ENCODE results near the gene PRCP.
"Not testable (repeated sequence)": the region's sequence is repeated elsewhere in the genome, so short reads cannot be mapped to it uniquely, and the experiment has no call there.

DNA sequence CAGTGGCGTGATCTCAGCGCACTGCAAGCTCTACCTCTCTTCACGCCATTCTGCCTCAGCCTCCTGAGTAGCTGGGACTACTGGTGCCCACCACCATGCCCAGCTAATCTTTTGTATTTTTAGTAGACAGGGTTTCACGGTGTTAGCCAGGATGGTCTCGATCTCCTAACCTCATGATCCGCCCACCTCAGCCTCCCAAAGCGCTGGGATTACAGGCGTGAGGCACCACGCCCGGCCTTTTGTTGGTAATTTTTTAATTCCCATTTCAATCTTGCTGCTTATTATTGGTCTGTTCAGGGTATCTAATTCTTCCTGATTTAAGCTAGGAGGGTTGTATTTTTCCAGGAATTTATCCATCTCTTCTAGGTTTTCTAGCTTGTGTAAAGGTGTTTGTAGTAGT is 19.6 kb upstream of the PRCP start:
- TF ChIP-seq POLR2AphosphoS5, TCF7L2 (IDR thresholded peaks at IDR 0.05; ENCODE audit: low read depth, low read length): not testable (repeated sequence)
- TF ChIP-seq, protein P1, sequence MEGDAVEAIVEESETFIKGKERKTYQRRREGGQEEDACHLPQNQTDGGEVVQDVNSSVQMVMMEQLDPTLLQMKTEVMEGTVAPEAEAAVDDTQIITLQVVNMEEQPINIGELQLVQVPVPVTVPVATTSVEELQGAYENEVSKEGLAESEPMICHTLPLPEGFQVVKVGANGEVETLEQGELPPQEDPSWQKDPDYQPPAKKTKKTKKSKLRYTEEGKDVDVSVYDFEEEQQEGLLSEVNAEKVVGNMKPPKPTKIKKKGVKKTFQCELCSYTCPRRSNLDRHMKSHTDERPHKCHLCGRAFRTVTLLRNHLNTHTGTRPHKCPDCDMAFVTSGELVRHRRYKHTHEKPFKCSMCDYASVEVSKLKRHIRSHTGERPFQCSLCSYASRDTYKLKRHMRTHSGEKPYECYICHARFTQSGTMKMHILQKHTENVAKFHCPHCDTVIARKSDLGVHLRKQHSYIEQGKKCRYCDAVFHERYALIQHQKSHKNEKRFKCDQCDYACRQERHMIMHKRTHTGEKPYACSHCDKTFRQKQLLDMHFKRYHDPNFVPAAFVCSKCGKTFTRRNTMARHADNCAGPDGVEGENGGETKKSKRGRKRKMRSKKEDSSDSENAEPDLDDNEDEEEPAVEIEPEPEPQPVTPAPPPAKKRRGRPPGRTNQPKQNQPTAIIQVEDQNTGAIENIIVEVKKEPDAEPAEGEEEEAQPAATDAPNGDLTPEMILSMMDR (IDR thresholded peaks at IDR 0.05): not testable (repeated sequence)
- TF ChIP-seq, protein P2, sequence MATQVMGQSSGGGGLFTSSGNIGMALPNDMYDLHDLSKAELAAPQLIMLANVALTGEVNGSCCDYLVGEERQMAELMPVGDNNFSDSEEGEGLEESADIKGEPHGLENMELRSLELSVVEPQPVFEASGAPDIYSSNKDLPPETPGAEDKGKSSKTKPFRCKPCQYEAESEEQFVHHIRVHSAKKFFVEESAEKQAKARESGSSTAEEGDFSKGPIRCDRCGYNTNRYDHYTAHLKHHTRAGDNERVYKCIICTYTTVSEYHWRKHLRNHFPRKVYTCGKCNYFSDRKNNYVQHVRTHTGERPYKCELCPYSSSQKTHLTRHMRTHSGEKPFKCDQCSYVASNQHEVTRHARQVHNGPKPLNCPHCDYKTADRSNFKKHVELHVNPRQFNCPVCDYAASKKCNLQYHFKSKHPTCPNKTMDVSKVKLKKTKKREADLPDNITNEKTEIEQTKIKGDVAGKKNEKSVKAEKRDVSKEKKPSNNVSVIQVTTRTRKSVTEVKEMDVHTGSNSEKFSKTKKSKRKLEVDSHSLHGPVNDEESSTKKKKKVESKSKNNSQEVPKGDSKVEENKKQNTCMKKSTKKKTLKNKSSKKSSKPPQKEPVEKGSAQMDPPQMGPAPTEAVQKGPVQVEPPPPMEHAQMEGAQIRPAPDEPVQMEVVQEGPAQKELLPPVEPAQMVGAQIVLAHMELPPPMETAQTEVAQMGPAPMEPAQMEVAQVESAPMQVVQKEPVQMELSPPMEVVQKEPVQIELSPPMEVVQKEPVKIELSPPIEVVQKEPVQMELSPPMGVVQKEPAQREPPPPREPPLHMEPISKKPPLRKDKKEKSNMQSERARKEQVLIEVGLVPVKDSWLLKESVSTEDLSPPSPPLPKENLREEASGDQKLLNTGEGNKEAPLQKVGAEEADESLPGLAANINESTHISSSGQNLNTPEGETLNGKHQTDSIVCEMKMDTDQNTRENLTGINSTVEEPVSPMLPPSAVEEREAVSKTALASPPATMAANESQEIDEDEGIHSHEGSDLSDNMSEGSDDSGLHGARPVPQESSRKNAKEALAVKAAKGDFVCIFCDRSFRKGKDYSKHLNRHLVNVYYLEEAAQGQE (IDR thresholded peaks at IDR 0.05; ENCODE audit: insufficient read depth in 1 of 2, low read depth in 2 of 2, low read length in 1 of 2): not testable (repeated sequence)
